Vagina (tissue), 2 donors: ENCODE results near the gene ADAMTS12. TPM values are rescaled to one million over a fixed set of nuclear protein-coding genes. Genes with fewer than 3 reads are reported as not detected.

ENCODE experiments used
- DNase-seq, 2 donors: peaks; one replicate each; pipeline ENCODE4 v3.0.0-alpha.2; 2017; ENCODE audit errors: extremely low spot score in 2 of 2
- H3K27ac ChIP-seq: fragments of 200-600 bp; sonication (generic); one replicate; pipeline ENCODE4 v1.5.1; 2019
- H3K27me3 ChIP-seq: fragments of 200-600 bp; sonication (generic); one replicate; pipeline ENCODE4 v1.5.1; 2019
- H3K36me3 ChIP-seq, 2 donors: fragments of 200-600 bp; sonication (generic); one replicate each; pipeline ENCODE4 v1.5.1; 2017 to 2019
- H3K4me1 ChIP-seq: fragments of 200-600 bp; sonication (generic); one replicate; pipeline ENCODE4 v1.5.1; 2019
- H3K4me3 ChIP-seq, 2 donors: fragments of 200-600 bp; sonication (generic); 1 replicate in 1 of 2; 2 replicates in 1 of 2; pipeline ENCODE4 v1.5.1; 2016 to 2019
- H3K9me3 ChIP-seq: fragments of 200-600 bp; sonication (generic); one replicate; pipeline ENCODE4 v1.5.1; 2019
- CTCF ChIP-seq, 3 experiments: fragments of 450-650 bp in 2 of 3; fragments of 200-600 bp in 1 of 3; sonication (generic) in 1 of 3; IDR thresholded peaks; one replicate each; pipeline ENCODE4 v1.5.1; 2017 to 2019; ENCODE audit warnings: antibody characterized with exemption in 3 of 3, mild to moderate bottlenecking in 2 of 3, moderate library complexity in 2 of 3
- POLR2A ChIP-seq, 2 donors: fragments of 450-650 bp; IDR thresholded peaks; one replicate each; pipeline ENCODE4 v1.6.1; 2017; ENCODE audit warnings: antibody characterized with exemption in 2 of 2, mild to moderate bottlenecking in 2 of 2, moderate library complexity in 2 of 2
- POLR2AphosphoS5 ChIP-seq, 2 donors: sonication (generic); formaldehyde crosslinking; IDR thresholded peaks; one replicate each; pipeline ENCODE4 v1.9.0; 2017; ENCODE audit warnings: antibody characterized with exemption in 2 of 2, mild to moderate bottlenecking in 2 of 2, low read depth in 1 of 2; ENCODE audit not compliant: insufficient read depth in 1 of 2
- intact Hi-C: fragments of 100-400 bp; cut with DNase I; formaldehyde crosslinking; loops from one replicate; pipeline ENCODE4 v1.15.1; 2023
- total RNA-seq: library from RNA; depleted of rRNA; stranded (reverse); fragments of >200 nt; gene quantifications from one replicate; pipeline ENCODE4 v1.2.3, GENCODE V29; 2016

Gene ADAMTS12
- total RNA-seq, 1 donor from 2014 or later, result 7.6 TPM

GRCh38 chr5:33477816-33478215 is 414.0 kb downstream of the ADAMTS12 start:
- H3K4me1 ChIP-seq, result no peaks in the 10 kb centered on the region
- peaks cover 0 to 8% of the 10 kb centered on the region in 2 donors for H3K36me3 ChIP-seq
- TF ChIP-seq POLR2AphosphoS5 (IDR thresholded peaks at IDR 0.05; ENCODE audit: insufficient read depth in 1 of 2, low read depth in 1 of 2) (no peak), POLR2A (IDR thresholded peaks at IDR 0.05) (no peak), CTCF (IDR thresholded peaks at IDR 0.05) (no peak)
- H3K4me3 ChIP-seq, result no peak overlapping the region
- no peaks in the 10 kb centered on the region for H3K27me3 ChIP-seq
- intact Hi-C loops, result no loop called here
- H3K9me3 ChIP-seq, result no peaks in the 10 kb centered on the region
- H3K27ac ChIP-seq, result no peak overlapping the region
- DNase-seq, result no peak

- TF ChIP-seq CTCF (IDR thresholded peaks at IDR 0.05) (no peak), POLR2AphosphoS5 (IDR thresholded peaks at IDR 0.05; ENCODE audit: insufficient read depth in 1 of 2, low read depth in 1 of 2) (no peak), POLR2A (IDR thresholded peaks at IDR 0.05) (no peak)
- Histone ChIP-seq H3K4me1 (no peaks in the 10 kb centered on the region), H3K36me3 (peaks cover 0 to 8% of the 10 kb centered on the region in 2 donors), H3K4me3 (no peak overlapping the region), H3K27me3 (no peaks in the 10 kb centered on the region), H3K27ac (no peak overlapping the region), H3K9me3 (no peaks in the 10 kb centered on the region)
- DNase-seq, result no peak
- intact Hi-C loops, result no loop called here
These were observed 414.8 kb downstream of the ADAMTS12 start for GRCh38 chr5:33476992-33477391.

- Histone ChIP-seq H3K4me3 (no peak overlapping the region), H3K27me3 (no peaks in the 10 kb centered on the region), H3K36me3 (peaks cover 0 to 8% of the 10 kb centered on the region in 2 donors), H3K4me1 (no peaks in the 10 kb centered on the region), H3K27ac (no peak overlapping the region), H3K9me3 (no peaks in the 10 kb centered on the region)
- intact Hi-C loops, result no loop called here
- no peak for TF ChIP-seq POLR2A (IDR thresholded peaks at IDR 0.05)
- no peak for TF ChIP-seq CTCF (IDR thresholded peaks at IDR 0.05)
- TF ChIP-seq POLR2AphosphoS5 (IDR thresholded peaks at IDR 0.05; ENCODE audit: insufficient read depth in 1 of 2, low read depth in 1 of 2), result no peak
- no peak for DNase-seq
These were observed 416.1 kb downstream of the ADAMTS12 start for GRCh38 chr5:33475706-33476105.

- TF ChIP-seq CTCF (IDR thresholded peaks at IDR 0.05) (no peak), POLR2AphosphoS5 (IDR thresholded peaks at IDR 0.05; ENCODE audit: insufficient read depth in 1 of 2, low read depth in 1 of 2) (no peak)
- DNase-seq, result no peak
- intact Hi-C loops, result no loop called here
These were observed 416.8 kb downstream of the ADAMTS12 start for GRCh38 chr5:33474931-33475499.

GRCh38 chr5:33474004-33474403 is 417.8 kb downstream of the ADAMTS12 start:
- no peaks in the 10 kb centered on the region for H3K4me1 ChIP-seq
- no peak overlapping the region for H3K4me3 ChIP-seq
- intact Hi-C loops, result no loop called here
- peaks cover 0 to 11% of the 10 kb centered on the region in 2 donors for H3K36me3 ChIP-seq
- H3K27me3 ChIP-seq, result no peaks in the 10 kb centered on the region
- no peak overlapping the region for H3K27ac ChIP-seq
- TF ChIP-seq CTCF (IDR thresholded peaks at IDR 0.05) (no peak), POLR2AphosphoS5 (IDR thresholded peaks at IDR 0.05; ENCODE audit: insufficient read depth in 1 of 2, low read depth in 1 of 2) (no peak), POLR2A (IDR thresholded peaks at IDR 0.05) (no peak)
- no peaks in the 10 kb centered on the region for H3K9me3 ChIP-seq
- DNase-seq, result no peak

More at GRCh38 chr5:33474931-33475499, 416.8 kb downstream of the ADAMTS12 start:
- peaks cover 0 to 8% of the 10 kb centered on the region in 2 donors for H3K36me3 ChIP-seq
- H3K9me3 ChIP-seq, result no peaks in the 10 kb centered on the region
- H3K4me3 ChIP-seq, result no peak overlapping the region
- H3K4me1 ChIP-seq, result no peaks in the 10 kb centered on the region
- no peaks in the 10 kb centered on the region for H3K27me3 ChIP-seq
- no peak overlapping the region for H3K27ac ChIP-seq
